GM20000 (cell line): Measurements from ENCODE around the gene CAMTA1.
"Not testable (repeated sequence)": the region's sequence is repeated elsewhere in the genome, so short reads cannot be mapped to it uniquely, and the experiment has no call there.

Source experiments
- DNase-seq: peaks from one replicate; pipeline ENCODE4 v3.0.0; 2012; ENCODE audit warnings: low spot score
- TF ChIP-seq, protein P1 (sequence below): IDR thresholded peaks from 2 replicates; pipeline ENCODE4 v1.5.1; 2012; ENCODE audit warnings: mild to moderate bottlenecking, control low read depth; ENCODE audit errors: extremely low read depth, missing control alignments

The CAMTA1 gene

GRCh38 chr1:7320661-7321060, 535.4 kb downstream of the CAMTA1 start:
- TF ChIP-seq, protein P1, sequence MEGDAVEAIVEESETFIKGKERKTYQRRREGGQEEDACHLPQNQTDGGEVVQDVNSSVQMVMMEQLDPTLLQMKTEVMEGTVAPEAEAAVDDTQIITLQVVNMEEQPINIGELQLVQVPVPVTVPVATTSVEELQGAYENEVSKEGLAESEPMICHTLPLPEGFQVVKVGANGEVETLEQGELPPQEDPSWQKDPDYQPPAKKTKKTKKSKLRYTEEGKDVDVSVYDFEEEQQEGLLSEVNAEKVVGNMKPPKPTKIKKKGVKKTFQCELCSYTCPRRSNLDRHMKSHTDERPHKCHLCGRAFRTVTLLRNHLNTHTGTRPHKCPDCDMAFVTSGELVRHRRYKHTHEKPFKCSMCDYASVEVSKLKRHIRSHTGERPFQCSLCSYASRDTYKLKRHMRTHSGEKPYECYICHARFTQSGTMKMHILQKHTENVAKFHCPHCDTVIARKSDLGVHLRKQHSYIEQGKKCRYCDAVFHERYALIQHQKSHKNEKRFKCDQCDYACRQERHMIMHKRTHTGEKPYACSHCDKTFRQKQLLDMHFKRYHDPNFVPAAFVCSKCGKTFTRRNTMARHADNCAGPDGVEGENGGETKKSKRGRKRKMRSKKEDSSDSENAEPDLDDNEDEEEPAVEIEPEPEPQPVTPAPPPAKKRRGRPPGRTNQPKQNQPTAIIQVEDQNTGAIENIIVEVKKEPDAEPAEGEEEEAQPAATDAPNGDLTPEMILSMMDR: no peak
- DNase-seq: no peak

DNA sequence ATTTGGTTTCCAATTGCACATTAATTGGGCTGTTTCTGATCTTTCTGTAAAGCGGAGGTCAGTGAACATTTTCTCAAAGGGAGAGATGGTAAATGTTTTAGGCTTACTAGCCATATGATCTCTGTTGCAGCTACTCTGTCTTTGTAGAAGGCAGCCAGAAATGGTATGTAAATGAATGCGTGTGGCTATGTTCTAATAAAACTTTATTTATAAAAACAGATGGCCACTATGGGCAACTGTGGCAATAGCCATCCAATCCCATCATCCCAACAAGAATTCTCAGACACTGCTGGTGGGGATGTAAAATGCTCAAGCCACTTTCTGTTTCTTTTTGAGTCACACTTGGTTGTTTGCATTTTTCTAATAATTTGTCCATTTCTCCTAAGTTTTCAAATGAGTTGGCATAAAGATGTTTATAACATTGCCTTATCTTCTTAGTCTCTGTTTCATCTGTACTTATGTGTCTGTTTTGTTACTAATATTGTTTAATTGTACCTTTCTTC, 537.1 kb downstream of the CAMTA1 start:
- DNase-seq: no peak
- TF ChIP-seq, protein P1: no peak

GRCh38 chr1:7322912-7323311, 537.7 kb downstream of the CAMTA1 start:
- TF ChIP-seq, protein P1: no peak
- DNase-seq: no peak

DNA sequence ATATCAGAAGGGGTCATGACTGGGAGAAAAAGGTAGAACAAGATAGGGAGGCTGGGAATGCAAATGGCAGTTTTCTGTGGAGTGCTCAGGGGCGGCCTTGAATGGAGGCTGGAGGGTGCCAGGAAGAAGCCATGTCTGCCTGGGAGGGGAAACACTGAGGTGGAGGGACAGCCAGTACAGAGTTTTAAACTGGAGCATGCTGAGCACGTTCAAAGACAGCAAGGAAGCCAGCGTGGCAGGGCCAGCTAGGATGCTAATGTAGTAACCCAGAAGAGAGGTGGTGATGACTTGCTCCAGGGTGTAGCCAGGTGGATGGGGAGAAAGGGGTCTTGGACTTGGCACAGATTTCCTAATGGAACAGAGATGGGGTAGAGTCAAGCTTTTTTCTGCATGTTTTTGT, 540.0 kb downstream of the CAMTA1 start:
- TF ChIP-seq, protein P1: no peak
- DNase-seq: no peak

DNA sequence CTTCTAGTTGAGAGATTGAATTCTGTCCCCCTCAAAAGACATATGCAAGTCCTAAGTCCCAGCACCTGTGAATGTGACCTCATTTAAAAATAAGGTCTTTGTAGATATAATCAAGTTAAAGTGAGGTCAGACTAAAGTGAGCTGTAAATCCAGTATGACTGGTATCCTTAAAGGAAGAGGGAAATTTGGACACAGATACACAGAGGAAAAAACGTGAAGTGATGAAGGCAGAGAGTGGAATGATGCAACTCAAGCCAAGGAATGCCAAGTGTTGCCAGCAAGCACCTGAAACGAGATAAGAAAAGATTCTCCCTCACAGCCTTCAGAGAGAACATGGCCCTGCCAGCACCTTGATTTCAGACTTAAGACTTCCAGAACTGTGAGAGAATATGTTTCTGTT, 541.1 kb downstream of the CAMTA1 start:
- no peak for DNase-seq
- TF ChIP-seq, protein P1: no peak

- no peak for DNase-seq
- TF ChIP-seq, protein P1: no peak
These were observed 542.6 kb downstream of the CAMTA1 start for GRCh38 chr1:7327849-7328248.

GRCh38 chr1:7329868-7330615, 544.8 kb downstream of the CAMTA1 start:
- DNase-seq: no peak

GRCh38 chr1:7330726-7331125, 545.5 kb downstream of the CAMTA1 start:
- not testable (repeated sequence) for DNase-seq

More at GRCh38 chr1:7329868-7330615, 544.8 kb downstream of the CAMTA1 start:
- TF ChIP-seq, protein P1: no peak
